K562 treated with DMSO at 1 percent for 24 hours (cell line): Measurements from ENCODE around the gene ACSM5. TPM values are rescaled to one million over a fixed set of nuclear protein-coding genes. Genes with fewer than 3 reads are reported as not detected.

Source experiments
- total RNA-seq: library from RNA; unstranded; fragments of 300-600 nt; gene quantifications from 2 replicates; pipeline ENCODE4 v1.2.3, GENCODE V29; 2022; ENCODE audit warnings: low read depth; ENCODE audit not compliant: insufficient read depth

Gene ACSM5
- 0.80 and 1.1 TPM in 2 replicates for total RNA-seq

DNA sequence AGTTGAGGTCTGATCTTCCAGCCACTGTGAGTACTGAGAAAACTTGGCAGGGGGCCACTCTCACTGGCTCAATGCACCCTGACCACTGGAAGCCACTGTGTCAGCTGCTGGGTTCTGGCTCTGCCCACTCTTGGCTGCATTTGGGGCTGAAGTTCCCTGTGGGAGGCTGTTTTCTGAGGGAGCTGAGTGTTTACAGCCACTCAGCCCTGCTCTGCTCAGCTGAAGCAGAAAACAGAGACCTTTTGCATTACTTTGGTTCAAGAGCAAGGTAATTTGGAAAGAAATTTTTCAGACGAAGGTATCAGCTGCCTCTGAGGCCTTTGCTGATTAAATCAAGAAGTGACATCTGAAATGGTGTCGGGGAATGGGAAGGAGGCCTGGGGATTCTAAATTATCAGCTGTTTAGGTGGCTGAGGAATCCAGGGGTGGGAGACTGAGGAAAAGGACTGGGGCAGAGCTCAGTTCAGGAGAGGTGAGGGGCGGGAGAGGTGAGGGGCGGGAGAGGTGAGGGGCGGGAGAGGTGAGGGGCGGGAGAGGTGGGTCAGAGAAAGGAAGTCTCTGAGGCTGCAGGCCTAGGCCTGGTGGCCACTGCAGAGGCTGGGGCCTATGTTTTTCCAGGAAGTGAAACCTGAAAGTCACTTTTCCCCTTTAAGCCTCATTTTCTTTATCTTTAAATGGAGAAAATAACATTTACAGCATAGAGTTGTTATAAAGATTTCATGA, at the start of gene ACSM5:
ACSM5 (plus strand) TSS at position 137 of the 723 bp plus-strand sequence. CDS start 1,951 bp downstream, outside the sequence.

DNA sequence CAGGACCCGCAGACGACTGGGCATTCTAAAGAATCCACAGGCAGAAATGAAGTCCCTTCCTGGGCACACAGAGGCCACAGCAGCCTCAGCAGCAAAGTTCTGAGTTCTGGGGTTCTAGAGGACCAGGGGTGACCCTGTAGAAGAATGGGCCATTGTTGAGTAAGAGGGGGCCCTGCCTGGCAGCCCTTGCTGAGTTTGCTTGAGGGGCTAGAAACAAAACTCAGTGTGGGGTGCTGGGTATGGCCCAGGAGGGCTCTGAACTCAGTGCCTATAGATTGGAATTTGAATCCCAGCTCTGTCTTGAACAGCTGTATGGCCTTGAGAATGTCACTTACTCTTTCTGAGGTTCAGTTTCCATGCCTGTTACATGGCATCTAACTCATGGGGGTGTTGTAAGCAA, 4.7 kb upstream of the ACSM5 start, which contains the start of gene PDILT:
PDILT (minus strand) TSS at position 101 of the 400 bp plus-strand sequence. CDS start 5,437 bp downstream, outside the sequence.

DNA sequence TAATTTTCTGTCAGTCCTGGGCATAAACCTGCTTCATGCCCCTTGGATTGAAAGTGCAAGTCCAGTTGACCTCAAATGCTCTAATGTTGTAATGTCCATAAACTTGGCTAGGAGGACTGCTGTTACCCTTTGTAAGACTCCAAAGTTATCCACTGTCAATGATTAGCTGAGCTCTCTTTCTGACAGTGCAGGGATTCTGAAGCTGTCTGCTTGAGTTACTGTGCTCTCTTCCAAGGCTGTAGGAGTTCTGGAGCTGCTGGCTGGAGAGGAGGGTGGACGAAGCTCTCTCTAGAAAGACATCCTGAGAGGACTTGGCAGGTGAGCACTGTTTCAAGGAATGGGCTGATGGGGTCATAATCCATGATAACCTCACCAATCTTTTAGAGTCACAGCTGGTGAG, 42.0 kb downstream of the ACSM5 start, which contains the start of gene ACSM2A:
ACSM2A (plus strand) TSS at position 158 of the 400 bp plus-strand sequence. CDS start 8,594 bp downstream, outside the sequence.

Other genes with a start within 250 kb of the ACSM5 start
- gene GP2, start 82.0 kb upstream of the ACSM5 start, total RNA-seq: not detected in 2 replicates
- not detected in 2 replicates for gene UMOD, start 56.8 kb upstream of the ACSM5 start, total RNA-seq
- not detected in 2 replicates for gene PDILT, start 4.8 kb upstream of the ACSM5 start, total RNA-seq
- not detected in 2 replicates for gene ACSM2A, start 42.0 kb downstream of the ACSM5 start, total RNA-seq
- gene ACSM2B, start 166.8 kb downstream of the ACSM5 start, total RNA-seq: 1.6 and 2.0 TPM in 2 replicates